Breast epithelium (tissue), 4 donors: ENCODE data around the gene KIAA0232. TPM values are rescaled to one million over a fixed set of nuclear protein-coding genes. Genes with fewer than 3 reads are reported as not detected.
A peak's percentile ranks its signal among the peaks of the same experiment; 100 is the strongest.

Source experiments
- DNase-seq, 2 donors: peaks; one replicate each; pipeline ENCODE4 v3.0.0-alpha.2; 2019; ENCODE audit warnings: low spot score in 2 of 2
- H3K27ac ChIP-seq, 2 donors: fragments of 200-600 bp; sonication (generic) in 1 of 2; one replicate each; pipeline ENCODE4 v1.5.1; 2016 to 2019; ENCODE audit warnings: mild to moderate bottlenecking in 1 of 2
- H3K27me3 ChIP-seq, 2 donors: fragments of 200-600 bp; sonication (generic) in 1 of 2; one replicate each; pipeline versions ENCODE4 v1.5.1 to v1.6.0; 2017 to 2019; ENCODE audit warnings: control low read depth in 1 of 2, mild to moderate bottlenecking in 1 of 2
- H3K36me3 ChIP-seq: fragments of 200-600 bp; one replicate; pipeline ENCODE4 v1.5.1; 2019
- H3K4me1 ChIP-seq, 2 donors: fragments of 200-600 bp; sonication (generic); one replicate each; pipeline ENCODE4 v1.5.1; 2016 to 2019; ENCODE audit warnings: control low read depth in 1 of 2
- H3K4me3 ChIP-seq, 3 donors: fragments of 200-600 bp; sonication (generic); 1 replicate in 2 of 3; 2 replicates in 1 of 3; pipeline ENCODE4 v1.5.1; 2016 to 2019; ENCODE audit warnings: mild to moderate bottlenecking in 3 of 3, moderate library complexity in 2 of 3
- H3K9me3 ChIP-seq, 2 donors: fragments of 200-600 bp; sonication (generic) in 1 of 2; one replicate each; pipeline ENCODE4 v1.5.1; 2016 to 2019; ENCODE audit warnings: control low read depth in 1 of 2
- CTCF ChIP-seq, 3 donors: fragments of 450-650 bp; IDR thresholded peaks; one replicate each; pipeline ENCODE4 v1.5.1; 2016 to 2017; ENCODE audit warnings: antibody characterized with exemption in 3 of 3, mild to moderate bottlenecking in 3 of 3, moderate library complexity in 3 of 3
- POLR2A ChIP-seq: fragments of 450-650 bp; IDR thresholded peaks from one replicate; pipeline ENCODE4 v1.6.1; 2016; ENCODE audit warnings: antibody characterized with exemption, mild to moderate bottlenecking, moderate library complexity
- POLR2AphosphoS5 ChIP-seq, 3 donors: sonication (generic); formaldehyde crosslinking; IDR thresholded peaks; one replicate each; pipeline ENCODE4 v1.6.1; 2017; ENCODE audit warnings: antibody characterized with exemption in 3 of 3
- intact Hi-C: fragments of 100-400 bp; cut with DNase I; formaldehyde crosslinking; loops from one replicate; pipeline ENCODE4 v1.15.1; 2023; ENCODE audit warnings: low total_unique reads
- total RNA-seq, 3 donors: library from RNA; depleted of rRNA; stranded (reverse); fragments of >200 nt; gene quantifications; one replicate each; pipeline ENCODE4 v1.1.0, GENCODE V29; 2016

Gene KIAA0232
- total RNA-seq, 3 donors from 2014 or later = 31.5 to 40.8 (median 31.7) TPM

- no peak for DNase-seq
- no peak for TF ChIP-seq POLR2AphosphoS5 (IDR thresholded peaks at IDR 0.05)
- TF ChIP-seq POLR2A = no peak
- TF ChIP-seq CTCF (IDR thresholded peaks at IDR 0.05) = no peak
- intact Hi-C loops = loop anchor here (5.0 kb wide), 1 partner anchor 153 kb away; no protein-coding TSS in a partner anchor
Measured at GRCh38 chr4:6874981-6875380, 92.5 kb downstream of the KIAA0232 start.

GRCh38 chr4:6875431-6875831 lies 92.9 kb downstream of the KIAA0232 start:
- Histone ChIP-seq H3K36me3 (peaks cover 2% of the 10 kb centered on the region), H3K4me3 (no peak overlapping the region), H3K9me3 (no peaks in the 10 kb centered on the region), H3K27ac (no peak overlapping the region), H3K4me1 (no peaks in the 10 kb centered on the region), H3K27me3 (no peaks in the 10 kb centered on the region)
- DNase-seq = peak in 1 of 2 donors; percentile 32
- no peak for TF ChIP-seq POLR2A
- no peak for TF ChIP-seq CTCF (IDR thresholded peaks at IDR 0.05)
- no peak for TF ChIP-seq POLR2AphosphoS5 (IDR thresholded peaks at IDR 0.05)
- intact Hi-C loops = loop anchor here (5.0 kb wide), 1 partner anchor 153 kb away; no protein-coding TSS in a partner anchor

More at GRCh38 chr4:6874981-6875380, 92.5 kb downstream of the KIAA0232 start:
- H3K4me1 ChIP-seq = no peaks in the 10 kb centered on the region
- no peak overlapping the region for H3K4me3 ChIP-seq
- H3K36me3 ChIP-seq = peaks cover 2% of the 10 kb centered on the region
- H3K27me3 ChIP-seq = no peaks in the 10 kb centered on the region
- no peaks in the 10 kb centered on the region for H3K9me3 ChIP-seq
- H3K27ac ChIP-seq = no peak overlapping the region

GRCh38 chr4:6876440-6876839 lies 93.9 kb downstream of the KIAA0232 start:
- H3K4me1 ChIP-seq = no peaks in the 10 kb centered on the region
- peaks cover 2% of the 10 kb centered on the region for H3K36me3 ChIP-seq
- intact Hi-C loops = loop anchor here (5.0 kb wide), 1 partner anchor 154 kb away; no protein-coding TSS in a partner anchor
- no peaks in the 10 kb centered on the region for H3K9me3 ChIP-seq
- no peak overlapping the region for H3K27ac ChIP-seq
- DNase-seq = no peak
- no peaks in the 10 kb centered on the region for H3K27me3 ChIP-seq
- H3K4me3 ChIP-seq = no peak overlapping the region
- TF ChIP-seq POLR2A (no peak), POLR2AphosphoS5 (IDR thresholded peaks at IDR 0.05) (no peak), CTCF (IDR thresholded peaks at IDR 0.05) (no peak)

DNA sequence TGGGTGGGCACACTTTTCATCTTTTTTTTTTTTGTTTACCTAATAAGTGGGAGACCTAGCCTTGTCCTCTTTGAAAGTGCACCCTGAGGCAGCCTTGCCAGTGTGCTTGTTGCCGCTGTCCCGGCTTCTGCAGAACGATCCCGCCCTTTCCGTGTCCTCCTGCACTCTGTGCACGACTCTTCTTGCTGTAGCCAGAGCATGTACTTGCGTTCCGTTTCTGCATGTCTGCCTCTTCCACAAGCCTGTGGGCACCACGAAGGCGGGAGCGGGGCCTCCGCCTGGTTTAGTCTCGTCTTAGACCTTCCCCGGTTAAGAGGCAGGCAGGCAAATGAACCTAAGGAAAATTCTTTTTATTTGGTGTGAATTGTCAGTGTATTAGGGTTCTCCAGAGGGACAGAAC lies 94.5 kb downstream of the KIAA0232 start:
- Histone ChIP-seq H3K4me1 (no peaks in the 10 kb centered on the region), H3K27me3 (no peaks in the 10 kb centered on the region), H3K36me3 (peaks cover 2% of the 10 kb centered on the region), H3K4me3 (no peak overlapping the region), H3K9me3 (no peaks in the 10 kb centered on the region), H3K27ac (no peak overlapping the region)
- intact Hi-C loops = loop anchor here (5.0 kb wide), 1 partner anchor 155 kb away; no protein-coding TSS in a partner anchor
- TF ChIP-seq CTCF (IDR thresholded peaks at IDR 0.05) (no peak), POLR2A (no peak), POLR2AphosphoS5 (IDR thresholded peaks at IDR 0.05) (no peak)
- DNase-seq = no peak

DNA sequence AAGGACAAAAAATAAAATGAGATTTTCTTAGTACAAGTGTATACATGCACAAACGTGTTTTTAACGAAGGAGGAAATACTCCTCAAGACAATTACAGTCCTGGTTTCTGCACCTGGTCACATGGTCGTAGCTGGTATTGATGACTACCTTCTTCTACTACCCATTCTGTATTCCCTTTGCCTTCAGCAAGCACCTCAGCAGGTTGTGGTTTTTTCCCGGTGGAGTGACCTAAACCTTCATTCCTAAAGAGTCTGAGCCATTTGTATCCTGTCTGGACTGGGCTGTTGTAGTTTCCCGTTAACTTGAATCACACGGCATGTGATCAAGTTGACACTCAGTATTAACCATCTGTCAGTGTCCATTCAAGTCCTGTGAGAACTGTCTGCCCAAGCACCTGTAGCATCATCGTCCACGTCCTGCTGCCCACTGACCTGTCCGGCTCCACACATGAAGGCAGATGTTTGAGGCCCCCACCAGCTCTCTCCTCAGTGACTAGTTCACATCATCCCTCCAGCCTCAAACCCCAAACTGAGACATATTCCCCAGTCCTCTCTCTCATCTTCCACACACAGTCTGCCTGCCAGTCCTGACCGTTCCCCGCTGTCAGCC lies 96.0 kb downstream of the KIAA0232 start:
- intact Hi-C loops = loop anchor here (5.0 kb wide), 1 partner anchor 156 kb away; no protein-coding TSS in a partner anchor
- no peak for DNase-seq
- Histone ChIP-seq H3K9me3 (no peaks in the 10 kb centered on the region), H3K4me3 (no peak overlapping the region), H3K4me1 (no peaks in the 10 kb centered on the region), H3K36me3 (no peaks in the 10 kb centered on the region), H3K27me3 (no peaks in the 10 kb centered on the region), H3K27ac (no peak overlapping the region)
- TF ChIP-seq POLR2AphosphoS5 (IDR thresholded peaks at IDR 0.05) (no peak), POLR2A (no peak), CTCF (IDR thresholded peaks at IDR 0.05) (no peak)
